ENCODE results near the gene G6PD.
"Not testable (repeated sequence)": the region's sequence is repeated elsewhere in the genome, so short reads cannot be mapped to it uniquely, and the experiment has no call there.

Gene G6PD

DNA sequence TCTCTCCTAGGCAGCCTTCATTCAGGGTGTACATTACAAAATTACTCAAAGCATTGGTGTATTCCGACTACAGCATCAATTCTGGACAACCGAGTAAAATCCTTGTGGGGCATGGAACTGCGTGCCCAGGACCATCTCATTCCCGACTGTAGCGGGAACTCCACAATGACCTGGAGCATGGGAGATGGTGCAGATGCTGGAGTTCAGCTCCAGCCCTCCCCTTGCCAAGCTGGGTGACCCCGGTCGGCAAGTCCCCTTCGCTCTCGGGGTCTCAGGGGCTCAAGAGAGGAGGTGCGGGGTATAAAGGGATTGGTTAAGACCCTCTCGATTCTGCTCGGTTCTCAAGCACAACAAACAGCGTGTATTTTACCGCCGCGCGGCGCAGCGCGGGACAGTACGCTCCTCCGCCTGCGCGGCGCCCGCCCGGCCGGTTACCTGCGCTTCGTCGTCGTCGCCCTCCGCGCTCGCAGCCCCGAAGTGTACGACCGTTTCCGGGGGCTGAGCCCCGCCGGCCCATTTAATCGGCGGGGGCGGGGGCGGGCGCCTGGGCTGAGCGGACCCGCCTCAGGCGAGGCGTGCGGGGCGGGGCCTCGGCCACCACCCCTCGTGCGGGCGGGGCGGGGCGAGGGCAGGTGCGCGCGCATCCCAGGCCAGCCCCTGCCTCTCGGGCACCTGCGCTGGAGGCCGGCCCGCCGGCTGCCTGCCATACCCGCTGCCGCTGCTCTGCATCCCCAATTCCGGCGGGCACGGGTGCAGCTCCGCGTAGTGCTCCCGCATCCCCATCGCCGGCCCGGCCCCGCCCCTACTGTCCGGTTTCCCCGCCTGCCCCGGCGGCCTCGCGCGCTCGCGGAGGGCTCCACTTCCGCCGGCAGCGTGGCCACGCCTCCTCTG is at the start of gene G6PD:
Gene G6PD, minus strand, starts transcription at position 493 of the 891 bp plus-strand sequence. CDS start 691 bp downstream, outside the sequence.
- DNase-seq, result peak; percentile 78

DNA sequence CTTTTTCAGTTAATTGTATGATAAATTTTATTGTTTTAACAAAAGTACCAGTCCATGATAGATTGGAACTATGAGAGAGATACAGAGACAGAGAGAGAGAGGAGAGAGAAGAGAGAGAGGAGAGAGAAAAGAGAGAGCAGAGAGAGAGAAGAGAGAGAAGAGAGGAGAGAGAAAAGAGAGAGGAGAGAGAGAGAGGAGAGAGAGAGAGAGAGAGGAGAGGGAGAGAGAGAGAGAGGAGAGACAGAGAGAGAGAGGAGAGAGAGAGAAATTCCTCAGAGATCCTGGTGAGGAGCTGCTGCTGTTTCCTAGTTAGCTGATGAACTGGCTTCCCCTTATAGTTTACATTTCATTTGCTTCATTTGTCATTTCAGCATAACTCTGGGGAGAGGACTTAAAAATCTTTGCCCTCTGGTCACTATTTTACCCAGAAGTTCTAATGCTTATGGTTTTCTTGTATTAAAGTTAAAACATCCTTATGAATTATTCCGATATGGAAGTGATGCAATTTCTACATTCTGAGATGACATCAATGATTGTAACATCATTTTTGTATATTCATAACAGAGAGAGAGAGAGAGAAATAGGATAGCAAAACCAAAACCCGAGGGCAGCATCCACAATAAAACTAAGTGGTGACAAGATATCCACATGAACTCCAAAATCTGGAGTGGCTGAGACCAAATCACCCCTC is 49.1 kb upstream of the G6PD start:
- no peak for DNase-seq

- no peak for DNase-seq
Observed at GRCh38 chrX:154594491-154594890, 47.8 kb upstream of the G6PD start.

- no peak for DNase-seq
Observed at GRCh38 chrX:154593201-154593600, 46.6 kb upstream of the G6PD start.

DNA sequence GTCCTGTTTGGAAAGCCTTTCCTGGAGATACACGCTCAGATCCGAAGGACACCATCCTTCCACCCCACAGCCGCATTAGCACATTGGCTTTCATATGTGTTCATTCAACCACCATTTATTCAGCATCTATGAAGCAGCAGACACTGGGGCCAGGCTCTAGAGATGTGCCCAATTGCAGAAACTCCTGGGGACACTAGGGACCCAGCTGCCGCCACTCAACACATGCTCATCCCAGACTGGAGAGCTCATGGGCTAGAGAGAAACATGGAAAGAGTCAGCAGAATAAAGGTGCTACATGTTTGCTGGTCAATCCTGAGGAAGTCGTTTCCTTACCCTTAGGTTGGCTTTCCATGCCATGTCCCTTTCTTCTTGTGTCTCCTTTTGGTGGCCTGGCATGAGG is 45.9 kb upstream of the G6PD start:
- no peak for DNase-seq

DNA sequence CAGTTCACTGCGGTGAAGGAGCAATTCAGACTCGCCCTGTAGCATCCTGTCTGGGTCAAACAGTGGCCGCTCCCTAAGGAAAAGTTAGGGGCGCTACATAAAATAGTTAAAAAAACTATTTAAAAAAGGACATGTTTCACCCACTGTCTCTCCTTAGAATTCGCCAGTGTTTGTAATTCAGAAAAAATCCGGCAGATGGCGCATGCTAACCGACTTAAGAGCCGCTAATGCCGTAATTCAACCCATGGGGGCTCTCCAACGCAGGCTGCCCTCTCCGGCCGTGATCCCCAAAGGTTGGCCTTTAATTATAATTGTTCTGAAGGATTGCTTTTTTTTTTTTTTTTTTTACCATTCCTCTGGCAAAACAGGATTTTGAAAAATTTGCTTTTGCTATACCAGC is 43.8 kb upstream of the G6PD start:
- not testable (repeated sequence) for DNase-seq

GRCh38 chrX:154584585-154585183 is 38.0 kb upstream of the G6PD start, which contains the start of gene CTAG1A:
TSS of gene CTAG1A (plus strand) at chrX:154585133. CDS start at chrX:154585207, 74 bp downstream.
- DNase-seq, result not testable (repeated sequence)

DNA sequence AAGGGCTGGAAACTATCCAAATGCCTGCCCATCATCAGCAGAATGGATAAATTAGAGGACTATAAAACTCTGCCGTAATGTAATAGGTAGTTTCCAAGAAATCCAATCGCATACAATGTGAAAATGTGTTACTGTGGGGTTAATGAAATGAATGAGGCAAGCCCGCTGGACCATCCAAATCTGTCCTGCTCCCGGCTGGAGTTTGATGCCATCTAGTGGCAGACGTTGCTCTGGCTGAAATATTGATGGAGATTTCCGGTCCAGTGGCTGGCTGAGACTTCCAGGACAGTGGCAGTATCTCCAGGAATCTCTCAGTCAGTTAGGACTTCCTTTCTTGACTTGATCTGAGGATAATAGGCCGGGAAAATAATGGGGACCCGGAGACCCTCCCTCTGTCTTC is 36.3 kb upstream of the G6PD start:
- not testable (repeated sequence) for DNase-seq

- not testable (repeated sequence) for DNase-seq
Observed at GRCh38 chrX:154575076-154575475, 28.4 kb upstream of the G6PD start.

DNA sequence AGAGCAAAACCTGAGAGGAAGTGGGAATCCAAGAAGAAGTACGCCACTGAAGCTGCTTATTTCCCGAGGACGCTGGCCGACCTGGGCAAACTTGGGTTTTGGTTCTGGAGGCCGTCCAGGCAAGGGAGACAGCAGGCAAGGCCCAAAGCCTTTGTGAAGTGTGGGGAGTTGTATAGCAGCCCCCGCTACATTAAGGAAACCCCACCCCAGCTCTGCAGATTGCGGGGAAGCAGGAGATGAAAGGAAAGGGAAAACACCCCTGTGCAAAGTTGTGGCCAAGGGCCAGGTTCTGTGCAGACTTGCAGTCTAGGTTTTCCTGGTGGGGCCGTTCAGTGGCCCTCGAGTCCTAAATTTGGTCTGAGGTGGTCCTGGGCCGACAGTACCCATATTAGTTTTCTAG is 26.4 kb upstream of the G6PD start:
- DNase-seq, result not testable (repeated sequence)

DNA sequence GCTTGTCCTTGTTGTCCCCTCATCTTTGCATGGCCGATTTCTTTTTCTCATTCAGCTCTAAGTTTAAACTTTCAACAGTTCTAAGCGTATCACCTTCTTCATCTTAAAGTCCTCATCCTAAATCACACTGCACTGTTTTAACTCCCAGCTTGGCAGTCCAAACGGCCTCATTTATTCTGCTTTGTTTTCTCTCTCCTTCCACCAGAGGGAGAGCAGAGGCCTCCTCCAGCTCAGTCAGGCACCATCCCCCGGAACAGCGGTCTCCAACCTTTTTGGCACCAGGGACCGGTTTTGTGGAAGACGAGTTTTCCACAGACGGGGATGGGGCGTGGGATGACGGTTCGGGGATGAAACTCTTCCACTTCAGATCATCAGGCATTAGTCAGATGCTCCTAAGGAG is 23.7 kb upstream of the G6PD start:
- DNase-seq, result not testable (repeated sequence)

DNA sequence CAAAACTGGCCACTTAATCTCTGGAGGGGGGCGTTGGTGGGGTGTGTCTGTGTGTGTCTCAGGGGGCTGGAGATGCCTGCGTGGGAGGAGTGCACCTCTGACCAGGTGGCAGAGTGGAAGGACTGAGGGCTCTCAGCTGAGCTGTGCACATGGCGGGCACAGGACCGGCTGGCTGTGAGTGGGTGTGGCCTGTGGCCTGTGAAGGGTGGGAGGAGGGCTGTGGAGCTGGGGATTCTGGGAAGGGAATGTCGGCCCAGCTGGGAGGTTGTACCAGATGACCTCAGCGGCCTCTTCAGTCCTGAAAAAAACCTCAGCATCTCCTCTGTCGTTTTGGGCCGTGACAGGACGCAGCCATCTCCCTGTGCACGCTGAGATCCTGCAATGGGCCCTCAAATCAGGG is 15.6 kb upstream of the G6PD start:
- DNase-seq, result not testable (repeated sequence)

- DNase-seq, result not testable (repeated sequence)
Observed at GRCh38 chrX:154560326-154560725, 13.7 kb upstream of the G6PD start.

GRCh38 chrX:154558896-154559295 is 12.2 kb upstream of the G6PD start:
- DNase-seq, result not testable (repeated sequence)

DNA sequence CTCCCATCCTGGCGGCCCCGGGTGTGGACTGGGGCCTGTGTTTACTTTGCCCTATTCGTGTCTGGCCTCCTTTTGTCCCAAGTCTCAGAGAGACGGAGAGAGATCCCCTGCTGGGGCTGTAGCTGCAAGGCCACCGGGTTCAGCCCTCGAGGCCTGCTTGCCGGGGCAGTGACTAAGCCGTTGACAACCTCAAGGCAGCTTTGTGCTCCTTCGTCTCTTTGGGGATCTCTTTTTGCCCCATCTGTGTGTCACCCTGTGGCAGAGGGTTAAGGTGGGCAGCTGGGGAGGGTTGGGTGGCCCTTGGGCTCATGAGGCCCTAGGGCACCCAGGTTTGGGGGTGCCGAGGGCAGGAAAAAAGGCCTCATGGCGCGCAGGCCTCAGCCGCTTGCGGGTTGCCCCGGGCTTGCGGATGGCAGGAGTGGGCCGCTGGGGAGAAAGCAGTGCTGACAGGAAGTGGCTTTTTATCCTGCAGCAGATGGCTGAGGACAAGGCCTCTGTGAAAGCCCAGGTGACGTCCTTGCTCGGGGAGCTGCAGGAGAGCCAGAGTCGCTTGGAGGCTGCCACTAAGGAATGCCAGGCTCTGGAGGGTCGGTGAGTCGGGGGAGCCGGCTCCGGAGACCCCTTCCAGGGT is 11.5 kb upstream of the G6PD start:
- DNase-seq, result not testable (repeated sequence)

DNA sequence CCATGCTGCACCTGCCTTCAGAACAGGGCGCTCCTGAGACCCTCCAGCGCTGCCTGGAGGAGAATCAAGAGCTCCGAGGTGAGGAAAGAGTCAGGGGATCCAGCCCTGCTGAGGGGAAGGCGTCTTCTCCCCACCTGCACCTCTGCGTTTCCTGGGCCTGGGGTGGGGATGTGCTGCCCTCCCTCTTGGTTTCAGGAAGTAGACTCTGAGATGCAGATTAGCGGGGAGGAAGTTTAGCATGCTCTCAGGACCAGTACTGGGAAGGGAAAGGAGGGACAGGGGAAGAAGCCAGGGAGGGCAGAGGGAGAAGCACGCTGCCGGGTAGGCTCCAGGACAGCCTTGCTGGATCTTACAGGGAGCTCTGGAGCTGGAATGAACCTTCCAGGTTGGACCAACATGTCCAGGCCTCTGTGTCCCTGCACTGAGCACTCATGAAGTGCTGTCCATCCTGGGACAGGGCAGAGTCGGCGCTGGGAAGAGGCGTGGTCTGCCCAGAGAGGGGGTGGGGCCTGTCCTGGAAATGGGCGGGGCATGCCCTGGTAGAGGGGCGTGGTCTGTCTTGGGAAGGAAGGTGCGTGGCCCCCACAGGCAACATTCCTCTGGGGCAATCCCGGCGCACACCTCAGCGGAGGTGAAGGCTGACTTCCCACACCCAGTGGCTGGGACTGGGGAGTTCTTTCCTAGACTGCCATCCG is 5.6 kb upstream of the G6PD start:
- DNase-seq, result not testable (repeated sequence)

DNA sequence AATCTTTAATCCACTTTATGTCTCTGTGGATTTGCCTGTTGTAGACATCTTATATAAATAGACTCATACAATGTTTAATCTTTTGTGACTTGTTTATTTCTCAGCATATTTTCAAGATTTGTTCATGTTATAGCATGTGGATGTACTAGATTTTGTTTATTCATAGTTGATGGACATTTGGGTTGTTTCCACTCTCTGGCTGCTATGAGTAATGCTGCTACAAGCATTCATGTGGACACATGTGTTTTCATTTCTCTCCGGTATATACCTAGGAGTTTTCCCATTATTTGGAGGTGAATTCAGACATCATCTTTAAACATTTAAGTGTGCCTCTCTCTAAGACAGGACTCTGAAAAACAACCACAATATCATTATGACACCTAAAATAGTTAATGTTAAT is 3.1 kb upstream of the G6PD start:
- DNase-seq, result no peak

- no peak for DNase-seq
Observed at GRCh38 chrX:154548028-154548316, 1.3 kb upstream of the G6PD start.

DNA sequence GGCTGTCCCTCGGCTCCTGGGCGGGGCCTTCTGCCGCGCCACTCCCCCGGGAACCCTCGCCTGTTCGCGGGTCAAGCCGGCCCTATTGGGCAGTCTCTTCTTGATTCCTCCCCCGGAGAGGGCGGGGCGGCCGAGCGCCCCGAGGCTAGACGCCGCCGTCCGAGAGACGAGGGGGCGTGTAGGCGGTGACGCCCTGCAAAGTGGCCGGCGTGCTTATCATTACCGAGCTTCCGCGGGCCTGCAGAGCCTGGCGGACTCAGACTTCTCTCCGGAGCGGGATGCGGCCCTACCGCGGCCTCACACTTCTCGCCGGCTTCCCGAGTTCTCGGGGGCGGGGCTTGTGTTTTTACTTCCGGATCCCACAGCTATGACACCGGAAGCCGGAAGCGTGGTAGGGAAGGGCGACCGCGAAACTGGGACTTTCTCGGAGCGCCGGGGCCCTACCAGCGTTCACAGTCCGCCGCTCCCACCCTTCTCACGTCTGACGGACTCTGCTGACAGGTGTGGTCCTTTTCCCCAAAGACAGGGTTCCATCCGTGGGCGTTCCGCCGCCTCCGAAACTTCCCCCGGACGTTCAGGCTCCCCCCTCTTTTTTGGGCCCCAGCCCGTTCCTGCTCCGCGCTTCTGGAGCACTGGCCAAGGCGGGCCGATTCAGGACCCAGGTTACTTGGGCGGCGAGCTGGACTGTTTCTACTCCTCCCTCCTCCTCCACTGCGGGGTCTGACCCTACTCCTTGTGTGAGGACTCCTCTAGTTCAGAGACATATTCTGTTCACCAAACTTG is 790 bp upstream of the G6PD start, which contains the start of gene IKBKG:
Gene IKBKG, plus strand, starts transcription at position 376 of the 783 bp plus-strand sequence. CDS start 4,383 bp downstream, outside the sequence.
- peak; percentile 85 for DNase-seq

GRCh38 chrX:154545673-154546274 is 872 bp downstream of the G6PD start:
- DNase-seq, result no peak
